ENCODE data around the gene OTOGL. TPM values are rescaled to one million over a fixed set of nuclear protein-coding genes. Genes with fewer than 3 reads are reported as not detected.

Gene OTOGL
- total and polyA plus RNA-seq, 2 experiments from 2014 or later, result 6.4 to 15.0 TPM

GRCh38 chr12:80413462-80413861 lies 314.1 kb downstream of the OTOGL start:
- Histone ChIP-seq H3K27me3 (no peaks in the 10 kb centered on the region), H3K4me3 (no peak overlapping the region), H3K9me3 (ENCODE audit: low read depth) (no peaks in the 10 kb centered on the region), H3K27ac (no peak overlapping the region), H3K36me3 (no peaks in the 10 kb centered on the region), H3K4me1 (ENCODE audit: low read depth) (no peaks in the 10 kb centered on the region)
- TF ChIP-seq CTCF (IDR thresholded peaks at IDR 0.05; ENCODE audit: low read depth, low read length), result no peak
- DNase-seq (ENCODE audit: low read depth in 1 of 2, low spot score in 1 of 2), result no peak

- DNase-seq (ENCODE audit: low read depth in 1 of 2, low spot score in 1 of 2), result no peak
- Histone ChIP-seq H3K9me3 (ENCODE audit: low read depth) (no peaks in the 10 kb centered on the region), H3K27me3 (no peaks in the 10 kb centered on the region), H3K4me1 (ENCODE audit: low read depth) (no peaks in the 10 kb centered on the region), H3K36me3 (no peaks in the 10 kb centered on the region), H3K27ac (no peak overlapping the region), H3K4me3 (no peak overlapping the region)
- TF ChIP-seq CTCF (IDR thresholded peaks at IDR 0.05; ENCODE audit: low read depth, low read length), result no peak
These were observed 316.1 kb downstream of the OTOGL start for GRCh38 chr12:80415466-80415865.

GRCh38 chr12:80419644-80420043 lies 320.3 kb downstream of the OTOGL start:
- Histone ChIP-seq H3K27me3 (no peaks in the 10 kb centered on the region), H3K27ac (no peak overlapping the region), H3K9me3 (ENCODE audit: low read depth) (no peaks in the 10 kb centered on the region), H3K36me3 (no peaks in the 10 kb centered on the region), H3K4me3 (no peak overlapping the region), H3K4me1 (ENCODE audit: low read depth) (no peaks in the 10 kb centered on the region)
- no peak for TF ChIP-seq CTCF (IDR thresholded peaks at IDR 0.05; ENCODE audit: low read depth, low read length)
- peak in 1 of 2 donors; percentile 2 for DNase-seq (ENCODE audit: low read depth in 1 of 2, low spot score in 1 of 2)

DNA sequence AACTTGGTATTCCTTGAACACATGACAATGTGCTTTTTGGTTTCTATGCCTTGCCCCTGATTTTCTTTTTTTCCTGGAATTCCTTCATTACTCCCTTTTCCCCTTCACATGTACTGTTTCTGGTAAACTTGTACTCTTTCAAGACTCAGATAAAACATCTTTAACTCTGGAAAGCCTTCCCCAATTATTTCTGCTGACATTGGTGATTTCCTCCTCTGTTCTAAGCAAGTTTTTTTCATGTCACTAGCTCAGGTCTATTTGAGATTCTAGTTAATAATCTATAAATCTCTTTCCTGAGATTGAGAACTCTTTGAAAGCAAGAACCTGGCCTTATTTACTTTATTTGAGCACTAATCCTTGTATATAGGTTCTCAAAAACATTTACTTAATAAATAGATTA lies 320.7 kb downstream of the OTOGL start:
- Histone ChIP-seq H3K27ac (no peak overlapping the region), H3K9me3 (ENCODE audit: low read depth) (no peaks in the 10 kb centered on the region), H3K4me3 (no peak overlapping the region), H3K27me3 (no peaks in the 10 kb centered on the region), H3K4me1 (ENCODE audit: low read depth) (no peaks in the 10 kb centered on the region), H3K36me3 (no peaks in the 10 kb centered on the region)
- TF ChIP-seq CTCF (IDR thresholded peaks at IDR 0.05; ENCODE audit: low read depth, low read length), result no peak
- DNase-seq (ENCODE audit: low read depth in 1 of 2, low spot score in 1 of 2), result no peak

DNA sequence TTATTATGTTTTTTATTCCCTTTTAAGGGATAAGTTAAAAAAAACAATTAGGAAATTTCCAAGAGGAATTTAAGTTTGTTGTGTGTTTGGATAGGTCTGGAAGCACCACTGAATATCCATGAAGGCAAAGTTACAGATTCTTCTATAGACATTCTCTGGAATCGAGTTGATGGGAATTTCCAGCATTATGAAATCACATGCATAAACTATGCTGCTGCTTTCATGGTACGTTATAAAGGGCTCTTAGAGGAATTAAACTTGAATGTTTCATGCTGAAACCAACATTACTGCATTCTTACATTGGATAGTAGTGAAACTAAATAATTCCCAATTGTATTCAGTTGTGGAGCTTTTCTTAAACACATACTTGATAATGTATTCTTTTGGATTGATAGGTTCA lies 323.2 kb downstream of the OTOGL start:
- no peak overlapping the region for H3K27ac ChIP-seq
- peak in 1 of 2 donors; percentile 42 for DNase-seq (ENCODE audit: low read depth in 1 of 2, low spot score in 1 of 2)
- H3K27me3 ChIP-seq, result no peaks in the 10 kb centered on the region
- no peak for TF ChIP-seq CTCF (IDR thresholded peaks at IDR 0.05; ENCODE audit: low read depth, low read length)
- H3K9me3 ChIP-seq (ENCODE audit: low read depth), result no peaks in the 10 kb centered on the region
- H3K4me1 ChIP-seq (ENCODE audit: low read depth), result no peaks in the 10 kb centered on the region
- H3K4me3 ChIP-seq, result no peak overlapping the region
- no peaks in the 10 kb centered on the region for H3K36me3 ChIP-seq

Other genes starting within 250 kb of the OTOGL start
- 117 and 208 TPM in 2 replicates for gene PPP1R12A, start 164.4 kb upstream of the OTOGL start, total RNA-seq
- 194 and 233 TPM in 2 replicates for gene PPP1R12A, start 164.4 kb upstream of the OTOGL start, polyA plus RNA-seq

Data from cardiac muscle cell (in vitro differentiated cells and primary cell).